Coronary artery (tissue), 2 donors: ENCODE data around the gene CYP2S1.

ENCODE experiments used
- DNase-seq: peaks from one replicate; pipeline ENCODE4 v3.0.0-alpha.2; 2017; ENCODE audit warnings: low spot score
- H3K27ac ChIP-seq, 2 donors: fragments of 200-600 bp; sonication (generic); one replicate each; pipeline ENCODE4 v1.5.1; 2016 to 2019
- H3K4me3 ChIP-seq: fragments of 200-600 bp; sonication (generic); 2 replicates; pipeline ENCODE4 v1.5.1; 2016; ENCODE audit warnings: mild to moderate bottlenecking, moderate library complexity
- TF ChIP-seq, protein P1 (sequence below): fragments of 200-600 bp; sonication (generic); IDR thresholded peaks from one replicate; pipeline ENCODE4 v1.5.1; 2019; ENCODE audit warnings: antibody characterized with exemption

CYP2S1 gene

DNA sequence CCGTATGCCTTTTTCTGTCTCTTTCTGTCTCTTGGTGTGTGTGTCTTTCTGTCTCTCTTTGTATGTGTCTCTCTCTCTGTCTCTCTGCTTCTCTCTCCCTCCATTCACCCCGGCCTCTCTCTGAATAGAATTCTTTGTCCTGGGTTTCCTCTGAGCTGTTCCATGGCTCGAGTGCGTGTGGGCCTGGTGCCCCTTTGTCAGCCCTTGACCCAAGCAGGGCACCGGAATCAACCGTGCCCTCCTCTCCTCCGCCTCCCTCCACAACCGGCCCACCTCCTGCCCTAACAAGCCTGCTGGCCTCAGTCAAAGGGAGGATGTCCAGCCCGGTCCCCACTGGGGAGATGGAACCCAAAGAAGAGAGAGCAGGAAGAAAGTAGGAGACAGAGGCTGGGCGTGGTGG is 29.2 kb downstream of the CYP2S1 start:
- TF ChIP-seq, protein P1, sequence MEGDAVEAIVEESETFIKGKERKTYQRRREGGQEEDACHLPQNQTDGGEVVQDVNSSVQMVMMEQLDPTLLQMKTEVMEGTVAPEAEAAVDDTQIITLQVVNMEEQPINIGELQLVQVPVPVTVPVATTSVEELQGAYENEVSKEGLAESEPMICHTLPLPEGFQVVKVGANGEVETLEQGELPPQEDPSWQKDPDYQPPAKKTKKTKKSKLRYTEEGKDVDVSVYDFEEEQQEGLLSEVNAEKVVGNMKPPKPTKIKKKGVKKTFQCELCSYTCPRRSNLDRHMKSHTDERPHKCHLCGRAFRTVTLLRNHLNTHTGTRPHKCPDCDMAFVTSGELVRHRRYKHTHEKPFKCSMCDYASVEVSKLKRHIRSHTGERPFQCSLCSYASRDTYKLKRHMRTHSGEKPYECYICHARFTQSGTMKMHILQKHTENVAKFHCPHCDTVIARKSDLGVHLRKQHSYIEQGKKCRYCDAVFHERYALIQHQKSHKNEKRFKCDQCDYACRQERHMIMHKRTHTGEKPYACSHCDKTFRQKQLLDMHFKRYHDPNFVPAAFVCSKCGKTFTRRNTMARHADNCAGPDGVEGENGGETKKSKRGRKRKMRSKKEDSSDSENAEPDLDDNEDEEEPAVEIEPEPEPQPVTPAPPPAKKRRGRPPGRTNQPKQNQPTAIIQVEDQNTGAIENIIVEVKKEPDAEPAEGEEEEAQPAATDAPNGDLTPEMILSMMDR = no peak
- no peak for DNase-seq
- Histone ChIP-seq H3K27ac (peak overlapping the region in 1 of 2 donors; percentile 91), H3K4me3 (peak overlapping the region; percentile 72)

DNA sequence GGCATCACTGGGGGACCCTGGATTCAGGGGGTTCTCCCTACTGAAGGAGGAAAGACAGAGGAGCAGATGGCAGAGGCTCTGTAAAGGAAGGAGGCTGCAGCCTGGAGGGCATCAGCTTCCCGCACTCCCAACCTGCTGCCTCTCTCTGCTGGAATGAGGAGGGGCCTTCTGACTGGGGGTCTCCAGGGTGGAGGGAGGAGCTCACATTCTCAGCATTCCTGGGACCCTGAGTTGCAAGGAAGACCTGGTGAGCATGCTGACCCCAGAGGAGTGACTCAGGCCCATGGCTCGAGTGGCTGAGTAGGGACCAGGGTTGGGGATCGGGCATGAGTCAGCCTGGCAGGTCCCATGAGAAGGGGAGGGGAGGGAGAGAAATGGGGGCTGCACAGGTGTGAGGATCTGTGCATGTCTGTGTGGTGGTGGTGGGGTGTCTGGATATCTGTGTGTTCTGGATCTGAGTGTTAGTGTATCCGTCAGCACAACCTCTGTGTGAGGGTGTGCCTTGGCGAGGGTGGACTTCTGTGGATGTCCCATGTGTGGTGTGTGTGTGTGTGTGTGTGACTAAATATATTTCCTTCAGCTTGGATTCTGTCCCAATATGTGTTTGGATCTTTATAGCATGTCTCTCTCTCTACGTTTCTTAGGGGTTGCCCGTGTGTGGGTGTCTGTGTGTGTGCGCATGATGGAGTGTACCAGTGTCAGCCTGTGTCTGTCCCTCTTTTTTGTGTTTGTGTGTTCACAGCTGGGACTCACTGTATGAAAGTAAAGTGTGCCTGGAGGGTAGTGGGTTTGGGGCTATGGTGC is 30.6 kb downstream of the CYP2S1 start:
- peak overlapping the region; percentile 41 for H3K4me3 ChIP-seq
- TF ChIP-seq, protein P1 = no peak
- DNase-seq = peak; percentile 87
- H3K27ac ChIP-seq = peak overlapping the region; percentile 93 to 95

DNA sequence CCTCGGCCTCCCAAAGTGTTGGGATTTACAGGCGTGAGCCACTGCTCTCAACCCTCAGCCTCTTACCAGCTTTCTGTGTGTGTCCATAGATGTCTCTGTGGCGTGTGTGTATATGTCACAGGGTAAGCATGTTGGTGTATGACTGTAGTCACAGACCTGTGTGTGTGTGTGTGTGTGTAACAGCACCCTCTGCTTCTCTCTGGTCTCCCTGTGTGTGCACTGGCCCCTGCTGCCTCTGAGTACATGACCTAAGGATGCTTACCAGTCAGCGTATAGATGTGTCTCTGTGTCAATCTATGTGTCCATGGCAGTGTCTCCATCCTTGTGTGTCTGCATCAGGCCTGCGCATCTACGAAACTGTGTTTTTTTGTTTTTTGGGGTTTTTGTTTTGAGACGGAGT is 31.6 kb downstream of the CYP2S1 start:
- TF ChIP-seq, protein P1 = no peak
- DNase-seq = no peak
- Histone ChIP-seq H3K4me3 (no peak overlapping the region), H3K27ac (peak overlapping the region; percentile 93 to 95)

DNA sequence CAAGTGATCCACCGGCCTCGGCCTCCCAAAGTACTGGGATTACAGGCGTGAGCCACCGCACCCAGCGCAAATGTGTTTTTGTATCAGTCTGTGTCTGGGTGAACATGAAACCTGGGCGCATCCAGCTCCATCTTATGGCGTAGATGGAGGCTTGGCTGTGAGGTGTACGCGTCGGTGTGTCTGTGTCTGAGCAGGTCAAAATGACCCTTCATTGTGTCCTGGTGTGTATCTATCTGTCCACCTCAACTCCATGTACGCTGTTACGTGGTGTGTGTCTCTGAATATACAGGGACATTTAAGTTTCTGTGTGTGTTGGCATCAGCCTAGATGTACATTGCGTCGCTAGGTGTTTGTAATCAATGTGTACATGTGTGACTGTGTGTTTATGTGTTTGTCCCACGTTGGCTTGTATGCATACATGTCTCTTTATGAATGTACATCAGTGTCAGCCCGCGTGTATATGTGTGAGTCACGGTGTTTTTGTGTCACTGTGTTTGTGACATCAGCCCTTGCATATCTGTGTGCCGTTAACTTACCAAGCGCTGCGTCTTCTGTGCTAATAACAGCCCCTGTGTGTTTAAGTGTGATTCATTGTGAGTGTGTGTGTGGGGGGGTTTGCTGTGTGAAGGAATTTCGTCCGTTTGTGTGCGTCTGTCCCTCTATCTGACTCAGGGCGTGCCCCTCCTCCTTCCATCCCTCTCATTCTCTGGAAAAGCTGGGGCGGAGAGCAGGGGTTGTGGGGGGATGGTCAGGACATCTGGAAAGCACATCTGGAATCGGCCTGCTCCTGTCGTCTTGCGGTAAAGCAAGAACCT is 32.4 kb downstream of the CYP2S1 start:
- Histone ChIP-seq H3K27ac (peak overlapping the region; percentile 93 to 95), H3K4me3 (peak overlapping the region; percentile 68)
- TF ChIP-seq, protein P1 = no peak
- DNase-seq = peak; percentile 93

DNA sequence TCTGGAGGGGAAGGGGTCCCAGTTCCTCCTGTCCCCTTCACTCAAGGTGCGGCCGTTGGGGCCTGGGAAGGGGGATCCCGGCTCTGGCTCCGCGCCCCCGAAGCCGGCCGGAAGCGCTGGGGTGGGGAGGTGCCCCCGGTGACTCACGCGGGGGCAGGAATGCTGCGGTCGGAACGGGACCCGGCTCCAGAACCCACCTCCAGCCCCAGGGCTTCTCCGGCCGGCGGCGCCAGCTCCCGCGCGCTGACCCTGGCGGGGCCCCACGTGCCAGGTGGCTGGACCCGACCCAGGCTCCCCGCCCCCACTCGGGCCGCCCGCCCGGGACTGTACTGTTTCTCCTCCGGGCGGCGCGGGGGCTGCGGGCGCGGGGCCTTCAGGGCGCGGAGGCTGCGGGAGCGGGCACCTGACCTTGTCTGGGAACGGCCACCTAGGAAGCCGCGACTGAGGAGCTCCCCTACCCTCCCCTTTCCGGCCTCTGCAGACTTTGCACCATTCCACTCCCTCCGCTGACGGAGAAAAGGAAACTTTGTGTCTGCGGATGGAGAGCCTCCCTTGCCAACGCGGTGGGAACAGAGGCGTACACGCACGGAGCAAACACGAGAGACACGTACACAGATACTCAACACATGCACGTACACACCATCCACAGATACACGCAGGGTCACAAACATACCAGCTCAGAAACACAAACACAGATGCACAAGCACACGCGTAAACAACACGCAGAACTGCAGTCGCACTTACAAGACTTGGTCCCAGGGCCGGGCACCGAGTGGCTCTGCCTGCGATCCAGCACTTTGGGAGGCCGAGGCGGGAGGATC is 33.2 kb downstream of the CYP2S1 start:
- Histone ChIP-seq H3K27ac (peak overlapping the region; percentile 93 to 95), H3K4me3 (peak overlapping the region; percentile 68)
- DNase-seq = peak; percentile 91
- TF ChIP-seq, protein P1 = no peak

DNA sequence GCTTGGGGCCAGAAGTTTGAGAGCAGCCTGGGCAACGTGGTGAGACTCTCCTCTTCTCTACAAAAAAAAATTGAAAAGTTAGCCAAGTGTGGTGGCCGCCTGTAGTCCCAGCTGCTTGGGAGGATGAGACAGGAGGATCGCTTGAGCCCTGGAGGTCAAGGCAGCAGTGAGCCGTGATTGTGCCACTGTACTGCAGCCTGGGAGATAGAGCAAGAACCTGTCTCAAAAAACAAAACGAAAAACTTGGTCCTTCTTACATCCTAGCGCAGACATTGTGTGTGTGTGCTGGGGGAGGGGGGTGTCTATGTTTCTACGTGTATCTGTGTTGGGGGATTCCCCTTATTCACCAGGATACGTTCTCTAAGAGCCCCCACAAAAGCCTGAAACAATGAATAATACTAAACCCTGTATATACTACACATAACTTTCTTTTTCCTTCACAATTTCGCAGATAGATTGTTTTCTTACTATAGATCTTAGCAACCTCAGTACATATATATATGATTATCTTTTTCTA is 33.9 kb downstream of the CYP2S1 start:
- peak overlapping the region; percentile 93 to 95 for H3K27ac ChIP-seq
- TF ChIP-seq, protein P1 = no peak

More for the DNA sequence above, 33.9 kb downstream of the CYP2S1 start:
- no peak for DNase-seq
- peak overlapping the region; percentile 68 for H3K4me3 ChIP-seq
